ENCODE data around the gene SCAMP4. TPM values are rescaled to one million over a fixed set of nuclear protein-coding genes. Genes with fewer than 3 reads are reported as not detected.

SCAMP4 gene
- total RNA-seq, 1 donor: 49.2 TPM

DNA sequence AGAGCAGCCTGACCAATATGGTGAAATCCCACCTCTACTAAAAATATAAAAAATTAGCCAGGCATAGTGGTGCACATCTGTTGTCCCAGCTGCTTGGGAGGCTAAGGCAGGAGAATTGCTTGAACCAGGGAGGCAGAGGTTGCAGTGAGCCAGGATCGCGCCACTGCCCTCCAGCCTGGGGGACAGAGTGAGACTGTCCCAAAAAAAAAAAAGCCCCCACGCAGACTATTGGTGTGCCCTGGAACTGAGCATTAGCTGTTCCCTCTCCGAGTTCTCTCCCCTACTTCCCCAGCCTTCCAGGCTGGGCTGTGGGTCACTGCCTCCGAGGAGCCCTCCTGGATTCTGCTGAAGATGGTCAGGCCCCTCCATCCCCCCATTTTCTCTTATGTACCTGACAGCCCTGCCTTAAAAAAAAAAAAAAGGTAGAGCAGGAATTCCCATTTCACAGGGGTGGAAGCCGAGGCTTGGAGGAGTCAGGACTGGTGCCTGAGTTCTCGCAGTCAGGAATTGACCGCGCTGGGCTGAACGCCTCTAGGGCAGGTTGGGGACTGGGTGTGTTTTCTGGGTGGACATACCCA, 1.9 kb downstream of the SCAMP4 start:
- no peak for DNase-seq (ENCODE audit: low read depth)
- no peak overlapping the region for H3K4me3 ChIP-seq (ENCODE audit: low read depth, low read length)
- TF ChIP-seq, protein P1, sequence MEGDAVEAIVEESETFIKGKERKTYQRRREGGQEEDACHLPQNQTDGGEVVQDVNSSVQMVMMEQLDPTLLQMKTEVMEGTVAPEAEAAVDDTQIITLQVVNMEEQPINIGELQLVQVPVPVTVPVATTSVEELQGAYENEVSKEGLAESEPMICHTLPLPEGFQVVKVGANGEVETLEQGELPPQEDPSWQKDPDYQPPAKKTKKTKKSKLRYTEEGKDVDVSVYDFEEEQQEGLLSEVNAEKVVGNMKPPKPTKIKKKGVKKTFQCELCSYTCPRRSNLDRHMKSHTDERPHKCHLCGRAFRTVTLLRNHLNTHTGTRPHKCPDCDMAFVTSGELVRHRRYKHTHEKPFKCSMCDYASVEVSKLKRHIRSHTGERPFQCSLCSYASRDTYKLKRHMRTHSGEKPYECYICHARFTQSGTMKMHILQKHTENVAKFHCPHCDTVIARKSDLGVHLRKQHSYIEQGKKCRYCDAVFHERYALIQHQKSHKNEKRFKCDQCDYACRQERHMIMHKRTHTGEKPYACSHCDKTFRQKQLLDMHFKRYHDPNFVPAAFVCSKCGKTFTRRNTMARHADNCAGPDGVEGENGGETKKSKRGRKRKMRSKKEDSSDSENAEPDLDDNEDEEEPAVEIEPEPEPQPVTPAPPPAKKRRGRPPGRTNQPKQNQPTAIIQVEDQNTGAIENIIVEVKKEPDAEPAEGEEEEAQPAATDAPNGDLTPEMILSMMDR (IDR thresholded peaks at IDR 0.05; ENCODE audit: insufficient read depth, low read depth, low read length): no peak

DNA sequence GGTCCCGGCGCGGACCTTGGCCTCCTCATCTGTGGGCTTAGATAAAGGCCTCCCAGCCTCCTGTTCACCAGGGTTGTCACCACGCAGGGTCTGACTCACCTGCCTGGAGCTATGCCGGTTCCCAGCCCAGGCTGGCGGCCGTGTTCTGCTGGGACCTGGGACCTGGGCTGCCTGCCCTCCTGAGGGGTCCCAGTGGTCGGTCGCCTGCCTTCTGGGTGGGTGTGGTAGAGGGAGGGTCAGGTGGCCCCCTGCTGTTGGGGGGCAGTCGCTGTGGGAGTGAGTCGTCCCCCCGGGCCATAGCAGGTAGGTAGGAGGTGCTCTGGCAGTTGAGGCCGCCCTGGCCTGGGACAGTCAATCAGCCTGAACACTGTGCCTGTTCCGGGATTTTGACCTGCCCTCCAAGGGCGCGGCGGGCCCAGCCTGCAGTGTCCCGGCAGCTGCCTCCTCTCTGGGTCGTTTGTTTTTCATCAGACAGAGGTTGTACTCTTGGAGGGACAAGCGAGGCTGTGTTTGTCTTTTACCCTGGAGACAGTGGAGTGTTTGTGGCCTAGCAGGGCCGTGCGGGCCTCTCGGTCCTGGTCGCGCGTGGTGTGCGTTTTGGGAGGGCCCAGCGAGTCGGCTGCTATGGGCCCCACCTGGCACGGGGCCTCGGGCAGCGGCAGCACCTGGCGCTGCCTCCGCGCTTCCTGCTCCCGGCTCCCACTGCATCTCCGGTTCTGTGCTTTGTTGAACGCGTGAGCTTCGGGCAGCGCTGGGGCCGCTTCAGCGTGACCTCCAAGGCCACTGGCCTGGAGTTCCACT, 2.6 kb downstream of the SCAMP4 start:
- DNase-seq (ENCODE audit: low read depth): no peak
- TF ChIP-seq, protein P1 (IDR thresholded peaks at IDR 0.05; ENCODE audit: insufficient read depth, low read depth, low read length): no peak
- H3K4me3 ChIP-seq (ENCODE audit: low read depth, low read length): no peak overlapping the region

DNA sequence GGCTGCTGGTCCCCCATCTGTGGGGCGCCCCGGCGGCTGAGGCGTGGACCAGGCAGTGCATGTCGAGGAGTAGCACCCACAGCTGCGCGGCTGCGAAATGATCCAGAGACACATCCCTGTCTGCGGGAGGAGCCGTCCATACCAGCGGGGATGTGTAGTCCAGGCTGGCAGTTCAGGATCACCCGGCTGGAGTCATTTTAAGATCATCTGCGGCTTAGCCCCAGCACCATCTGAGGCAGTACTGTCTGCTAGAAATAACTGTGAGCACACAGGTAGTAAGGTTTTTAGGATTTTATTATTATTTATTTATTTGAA, 3.1 kb downstream of the SCAMP4 start:
- no peak for DNase-seq (ENCODE audit: low read depth)
- TF ChIP-seq, protein P1 (IDR thresholded peaks at IDR 0.05; ENCODE audit: insufficient read depth, low read depth, low read length): no peak
- H3K4me3 ChIP-seq (ENCODE audit: low read depth, low read length): no peak overlapping the region

- TF ChIP-seq, protein P1 (IDR thresholded peaks at IDR 0.05; ENCODE audit: insufficient read depth, low read depth, low read length): no peak
- DNase-seq (ENCODE audit: low read depth): no peak
- H3K4me3 ChIP-seq (ENCODE audit: low read depth, low read length): no peak overlapping the region
Measured at GRCh38 chr19:1909761-1910080, 4.5 kb downstream of the SCAMP4 start.

DNA sequence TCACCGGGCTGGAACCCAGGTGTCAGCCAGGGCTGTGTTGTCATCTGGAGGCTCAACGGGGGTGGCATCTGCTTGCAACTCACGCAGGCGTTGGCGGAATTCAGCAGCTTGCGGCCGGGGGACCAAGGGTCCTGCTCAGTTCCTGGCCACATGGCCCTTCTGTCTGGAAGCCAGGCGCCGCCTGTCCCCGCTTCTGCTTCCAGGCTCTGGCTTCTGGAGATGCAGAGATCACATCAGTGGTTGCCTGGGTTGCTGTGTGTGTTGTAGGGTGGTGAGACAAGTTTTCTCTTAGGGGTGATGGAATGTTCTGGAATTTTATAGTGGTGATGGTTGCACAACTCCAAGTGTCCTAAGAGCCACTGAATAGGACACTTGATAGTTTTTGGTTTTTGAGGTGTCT, 5.0 kb downstream of the SCAMP4 start:
- peak; percentile 52 for DNase-seq (ENCODE audit: low read depth)
- TF ChIP-seq, protein P1 (IDR thresholded peaks at IDR 0.05; ENCODE audit: insufficient read depth, low read depth, low read length): no peak
- H3K4me3 ChIP-seq (ENCODE audit: low read depth, low read length): no peak overlapping the region

DNA sequence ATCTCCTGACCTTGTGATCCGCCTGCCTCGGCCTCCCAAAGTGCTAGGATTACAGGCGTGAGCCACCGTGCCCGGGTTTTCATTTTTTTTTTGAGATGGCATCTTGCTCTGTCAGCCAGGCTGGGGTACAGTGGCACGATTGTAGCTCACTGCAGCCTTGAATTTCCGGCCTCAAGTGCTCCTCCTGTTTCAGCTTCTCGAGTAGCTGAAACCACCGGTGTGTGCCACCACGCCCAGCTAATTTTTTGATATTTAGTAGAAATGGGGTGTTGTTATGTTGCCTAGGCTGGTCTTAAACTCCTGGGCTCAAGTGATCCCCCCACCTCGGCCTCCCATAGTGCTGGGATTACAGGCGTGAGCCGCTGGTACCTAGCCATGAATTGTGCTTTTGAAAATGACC, 5.9 kb downstream of the SCAMP4 start:
- TF ChIP-seq, protein P1 (IDR thresholded peaks at IDR 0.05; ENCODE audit: insufficient read depth, low read depth, low read length): no peak
- H3K4me3 ChIP-seq (ENCODE audit: low read depth, low read length): no peak overlapping the region
- no peak for DNase-seq (ENCODE audit: low read depth)

- TF ChIP-seq, protein P1 (IDR thresholded peaks at IDR 0.05; ENCODE audit: insufficient read depth, low read depth, low read length): no peak
- H3K4me3 ChIP-seq (ENCODE audit: low read depth, low read length): no peak overlapping the region
- DNase-seq (ENCODE audit: low read depth): no peak
Measured at GRCh38 chr19:1911995-1912394, 6.8 kb downstream of the SCAMP4 start.

Data from fibroblast of villous mesenchyme (primary cell).